Activated naive CD8-positive, alpha-beta T cell treated with anti-CD3 and anti-CD28 coated beads for 36 hours (primary cell): Measurements from ENCODE around the gene LENEP. TPM values are rescaled to one million over a fixed set of nuclear protein-coding genes. Genes with fewer than 3 reads are reported as not detected.
"Not testable (repeated sequence)": the region's sequence is repeated elsewhere in the genome, so short reads cannot be mapped to it uniquely, and the experiment has no call there.

Experiments used
- DNase-seq: peaks from one replicate; pipeline ENCODE4 v3.0.0; 2021
- H3K27ac Mint-ChIP-seq: one replicate; pipeline ENCODE4 v1.8.0; 2022; ENCODE audit warnings: mild to moderate bottlenecking, moderate library complexity, mixed read lengths
- H3K27me3 Mint-ChIP-seq: one replicate; pipeline ENCODE4 v1.8.0; 2022; ENCODE audit warnings: mild to moderate bottlenecking, mixed read lengths
- H3K36me3 Mint-ChIP-seq: one replicate; pipeline ENCODE4 v1.8.0; 2021; ENCODE audit warnings: mild to moderate bottlenecking, mixed read lengths
- H3K4me1 Mint-ChIP-seq: one replicate; pipeline ENCODE4 v1.8.0; 2021; ENCODE audit warnings: mixed read lengths
- H3K4me3 Mint-ChIP-seq: one replicate; pipeline ENCODE4 v1.8.0; 2022; ENCODE audit warnings: mild to moderate bottlenecking, moderate library complexity, mixed read lengths
- H3K9me3 Mint-ChIP-seq: one replicate; pipeline ENCODE4 v1.8.0; 2022; ENCODE audit warnings: mixed read lengths
- total RNA-seq, 2 experiments: library from RNA; stranded (reverse); gene quantifications; one replicate each; pipeline ENCODE4 v1.2.3, GENCODE V29; 2021

Gene LENEP
- total RNA-seq, 2 experiments from 2014 or later = 0.66 TPM; not detected in 1

- H3K4me1 Mint-ChIP-seq = peaks cover 32% of the 10 kb centered on the region
- H3K27ac Mint-ChIP-seq = peak overlapping the region; percentile 76
- H3K9me3 Mint-ChIP-seq = no peaks in the 10 kb centered on the region
- peaks cover 12% of the 10 kb centered on the region for H3K36me3 Mint-ChIP-seq
- DNase-seq = no peak
- H3K4me3 Mint-ChIP-seq = peak overlapping the region; percentile 14
- H3K27me3 Mint-ChIP-seq = no peaks in the 10 kb centered on the region
These were observed 24.1 kb upstream of the LENEP start for GRCh38 chr1:154969246-154969645.

GRCh38 chr1:154969860-154970452 is 23.4 kb upstream of the LENEP start:
- Mint-ChIP-seq H3K27ac (no peak overlapping the region), H3K36me3 (peaks cover 12% of the 10 kb centered on the region), H3K9me3 (no peaks in the 10 kb centered on the region), H3K4me3 (no peak overlapping the region), H3K27me3 (no peaks in the 10 kb centered on the region), H3K4me1 (peaks cover 30% of the 10 kb centered on the region)
- no peak for DNase-seq

GRCh38 chr1:154970631-154971340 is 22.6 kb upstream of the LENEP start, which contains the start of gene SHC1:
Gene SHC1 (minus strand): TSS chr1:154970747. CDS start chr1:154970526, 221 bp downstream.
- no peak for DNase-seq
- H3K4me1 Mint-ChIP-seq = peaks cover 30% of the 10 kb centered on the region

GRCh38 chr1:154971341-154971998 is 21.9 kb upstream of the LENEP start:
- H3K27me3 Mint-ChIP-seq = no peaks in the 10 kb centered on the region
- H3K36me3 Mint-ChIP-seq = peaks cover 8% of the 10 kb centered on the region
- no peak for DNase-seq
- no peaks in the 10 kb centered on the region for H3K9me3 Mint-ChIP-seq
- H3K27ac Mint-ChIP-seq = no peak overlapping the region
- peaks cover 30% of the 10 kb centered on the region for H3K4me1 Mint-ChIP-seq
- peak overlapping the region; percentile 37 for H3K4me3 Mint-ChIP-seq

More at GRCh38 chr1:154970631-154971340, 22.6 kb upstream of the LENEP start, which contains the start of gene SHC1:
- H3K27me3 Mint-ChIP-seq = no peaks in the 10 kb centered on the region
- H3K4me3 Mint-ChIP-seq = peak within 1 kb of the TSS; percentile 43
- H3K36me3 Mint-ChIP-seq = peaks cover 6% of the 10 kb centered on the region
- H3K9me3 Mint-ChIP-seq = no peaks in the 10 kb centered on the region
- peak within 1 kb of the TSS; percentile 51 for H3K27ac Mint-ChIP-seq

- peaks cover 30% of the 10 kb centered on the region for H3K4me1 Mint-ChIP-seq
- H3K36me3 Mint-ChIP-seq = peaks cover 15% of the 10 kb centered on the region
- H3K9me3 Mint-ChIP-seq = no peaks in the 10 kb centered on the region
- H3K4me3 Mint-ChIP-seq = no peak overlapping the region
- H3K27ac Mint-ChIP-seq = peak overlapping the region; percentile 39
- no peak for DNase-seq
- H3K27me3 Mint-ChIP-seq = no peaks in the 10 kb centered on the region
These were observed 21.2 kb upstream of the LENEP start for GRCh38 chr1:154972213-154972516.

GRCh38 chr1:154972517-154973343 is 20.7 kb upstream of the LENEP start:
- Mint-ChIP-seq H3K36me3 (peaks cover 19% of the 10 kb centered on the region), H3K4me1 (peaks cover 30% of the 10 kb centered on the region), H3K27ac (peak overlapping the region; percentile 39), H3K9me3 (no peaks in the 10 kb centered on the region), H3K27me3 (no peaks in the 10 kb centered on the region), H3K4me3 (no peak overlapping the region)
- DNase-seq = no peak

- H3K27me3 Mint-ChIP-seq = no peaks in the 10 kb centered on the region
- peaks cover 23% of the 10 kb centered on the region for H3K36me3 Mint-ChIP-seq
- peak; percentile 91 for DNase-seq
- H3K27ac Mint-ChIP-seq = no peak overlapping the region
- no peaks in the 10 kb centered on the region for H3K9me3 Mint-ChIP-seq
- H3K4me3 Mint-ChIP-seq = no peak overlapping the region
- peaks cover 27% of the 10 kb centered on the region for H3K4me1 Mint-ChIP-seq
These were observed 19.9 kb upstream of the LENEP start for GRCh38 chr1:154973344-154974101.

GRCh38 chr1:154974102-154974807 is 19.1 kb upstream of the LENEP start, which contains the start of gene CKS1B:
Gene CKS1B (plus strand): TSS chr1:154974681. CDS start chr1:154974746, 65 bp downstream.
- Mint-ChIP-seq H3K27me3 (no peaks in the 10 kb centered on the region), H3K9me3 (no peaks in the 10 kb centered on the region), H3K27ac (no peak within 1 kb of the TSS), H3K4me1 (peaks cover 24% of the 10 kb centered on the region), H3K36me3 (peaks cover 26% of the 10 kb centered on the region), H3K4me3 (no peak within 1 kb of the TSS)
- peak; percentile 91 for DNase-seq

GRCh38 chr1:154974808-154975408 is 18.5 kb upstream of the LENEP start:
- Mint-ChIP-seq H3K4me1 (peaks cover 21% of the 10 kb centered on the region), H3K27ac (no peak overlapping the region), H3K27me3 (no peaks in the 10 kb centered on the region), H3K36me3 (peaks cover 31% of the 10 kb centered on the region), H3K9me3 (no peaks in the 10 kb centered on the region), H3K4me3 (no peak overlapping the region)
- peak; percentile 93 for DNase-seq

GRCh38 chr1:154975409-154976059 is 17.9 kb upstream of the LENEP start:
- Mint-ChIP-seq H3K4me3 (no peak overlapping the region), H3K27ac (no peak overlapping the region), H3K4me1 (peaks cover 21% of the 10 kb centered on the region), H3K9me3 (no peaks in the 10 kb centered on the region), H3K27me3 (no peaks in the 10 kb centered on the region), H3K36me3 (peaks cover 32% of the 10 kb centered on the region)
- DNase-seq = peak; percentile 72

- peaks cover 32% of the 10 kb centered on the region for H3K36me3 Mint-ChIP-seq
- not testable (repeated sequence) for H3K27me3 Mint-ChIP-seq, H3K4me1 Mint-ChIP-seq, H3K4me3 Mint-ChIP-seq, H3K9me3 Mint-ChIP-seq, H3K27ac Mint-ChIP-seq, DNase-seq
These were observed 15.6 kb upstream of the LENEP start for GRCh38 chr1:154977762-154978161.

GRCh38 chr1:154978360-154978759 is 15.0 kb upstream of the LENEP start:
- H3K4me1 Mint-ChIP-seq = peaks cover 3% of the 10 kb centered on the region
- H3K4me3 Mint-ChIP-seq = no peak overlapping the region
- H3K9me3 Mint-ChIP-seq = no peaks in the 10 kb centered on the region
- no peak overlapping the region for H3K27ac Mint-ChIP-seq
- peaks cover 32% of the 10 kb centered on the region for H3K36me3 Mint-ChIP-seq
- no peak for DNase-seq
- H3K27me3 Mint-ChIP-seq = no peaks in the 10 kb centered on the region

GRCh38 chr1:154982341-154982740 is 11.0 kb upstream of the LENEP start:
- H3K27ac Mint-ChIP-seq = no peak overlapping the region
- H3K4me3 Mint-ChIP-seq = no peak overlapping the region
- no peak for DNase-seq
- peaks cover 29% of the 10 kb centered on the region for H3K36me3 Mint-ChIP-seq
- no peaks in the 10 kb centered on the region for H3K27me3 Mint-ChIP-seq
- H3K4me1 Mint-ChIP-seq = peaks cover 9% of the 10 kb centered on the region
- H3K9me3 Mint-ChIP-seq = no peaks in the 10 kb centered on the region
